WTC11 (cell line): ENCODE results near the gene SLC39A6.

Experiments
- ATF2 ChIP-seq: sonication (generic); formaldehyde crosslinking; IDR thresholded peaks from 2 replicates; pipeline ENCODE4 v1.8.1; 2022; ENCODE audit warnings: low read depth, missing genetic modification reagents, borderline replicate concordance
- CBFB ChIP-seq: sonication (generic); formaldehyde crosslinking; IDR thresholded peaks from 2 replicates; pipeline ENCODE4 v1.8.1; 2022; ENCODE audit warnings: mild to moderate bottlenecking, low read depth, missing genetic modification reagents
- CREB1 ChIP-seq: sonication (generic); formaldehyde crosslinking; IDR thresholded peaks from 2 replicates; pipeline ENCODE4 v1.8.0; 2023; ENCODE audit warnings: mild to moderate bottlenecking, missing genetic modification reagents
- CTCF ChIP-seq: fragments of 200-600 bp; IDR thresholded peaks from 2 replicates; pipeline ENCODE4 v1.8.0; 2022; ENCODE audit warnings: antibody characterized with exemption
- ESRRA ChIP-seq: sonication (generic); formaldehyde crosslinking; IDR thresholded peaks from 2 replicates; pipeline ENCODE4 v1.8.1; 2022; ENCODE audit warnings: mild to moderate bottlenecking, missing genetic modification reagents, borderline replicate concordance
- FOXP4 ChIP-seq: sonication (generic); formaldehyde crosslinking; IDR thresholded peaks from 2 replicates; pipeline ENCODE4 v1.8.0; 2022; ENCODE audit warnings: mild to moderate bottlenecking, missing genetic modification reagents
- IRF2 ChIP-seq: sonication (generic); formaldehyde crosslinking; IDR thresholded peaks from 2 replicates; pipeline ENCODE4 v1.8.0; 2022; ENCODE audit warnings: low read depth, missing genetic modification reagents, borderline replicate concordance
- SMAD3 ChIP-seq: sonication (generic); formaldehyde crosslinking; IDR thresholded peaks from 2 replicates; pipeline ENCODE4 v1.8.0; 2022; ENCODE audit warnings: missing genetic modification reagents, mild to moderate bottlenecking, borderline replicate concordance
- ZNF532 ChIP-seq: fragments of 250-450 bp; sonication (Bioruptor Pico); IDR thresholded peaks from 2 replicates; pipeline ENCODE4 v1.9.0; 2021; ENCODE audit warnings: mild to moderate bottlenecking, borderline replicate concordance

GRCh38 chr18:36095936-36096519 is 33.1 kb downstream of the SLC39A6 start:
- no peak for TF ChIP-seq CBFB
- no peak for TF ChIP-seq SMAD3 (CRISPR knock-in tag)
- TF ChIP-seq FOXP4: no peak
- TF ChIP-seq CTCF: peak; percentile 41; the same call in 1 of the 2 replicates
- TF ChIP-seq ATF2: no peak
- TF ChIP-seq IRF2 (CRISPR knock-in tag): no peak
- no peak for TF ChIP-seq CREB1 (CRISPR knock-in tag)
- TF ChIP-seq ESRRA: no peak
- TF ChIP-seq ZNF532 (CRISPR knock-in tag): no peak
